ENCODE data around the gene CYTH1. TPM values are rescaled to one million over a fixed set of nuclear protein-coding genes. Genes with fewer than 3 reads are reported as not detected.

The CYTH1 gene
- total RNA-seq, 1 experiment from 2014 or later = 9.7 TPM

- no peak overlapping the region for H4K91ac ChIP-seq (ENCODE audit: insufficient read length, low read depth, low read length)
- H2AFZ ChIP-seq (ENCODE audit: low read length) = no peak overlapping the region
- H3K9me3 ChIP-seq (ENCODE audit: control insufficient read depth, low read depth, low read length) = no peaks in the 10 kb centered on the region
- no peak overlapping the region for H3T11ph ChIP-seq (ENCODE audit: low read length)
- no peak overlapping the region for H3K14ac ChIP-seq (ENCODE audit: insufficient read depth, low read length)
- no peak overlapping the region for H3K4me2 ChIP-seq (ENCODE audit: insufficient read depth, insufficient read length, low read length)
- no peak overlapping the region for H2BK12ac ChIP-seq (ENCODE audit: insufficient read length, low read depth, low read length)
- no peaks in the 10 kb centered on the region for H3K79me1 ChIP-seq (ENCODE audit: insufficient read depth, low read depth, low read length, poor library complexity, severe bottlenecking)
- H3K4me3 Mint-ChIP-seq = no peak overlapping the region
- H3K27ac Mint-ChIP-seq = peak overlapping the region; percentile 50 to 74 (median 52); a peak in 5 of 7 replicates
- TF ChIP-seq, protein P1, sequence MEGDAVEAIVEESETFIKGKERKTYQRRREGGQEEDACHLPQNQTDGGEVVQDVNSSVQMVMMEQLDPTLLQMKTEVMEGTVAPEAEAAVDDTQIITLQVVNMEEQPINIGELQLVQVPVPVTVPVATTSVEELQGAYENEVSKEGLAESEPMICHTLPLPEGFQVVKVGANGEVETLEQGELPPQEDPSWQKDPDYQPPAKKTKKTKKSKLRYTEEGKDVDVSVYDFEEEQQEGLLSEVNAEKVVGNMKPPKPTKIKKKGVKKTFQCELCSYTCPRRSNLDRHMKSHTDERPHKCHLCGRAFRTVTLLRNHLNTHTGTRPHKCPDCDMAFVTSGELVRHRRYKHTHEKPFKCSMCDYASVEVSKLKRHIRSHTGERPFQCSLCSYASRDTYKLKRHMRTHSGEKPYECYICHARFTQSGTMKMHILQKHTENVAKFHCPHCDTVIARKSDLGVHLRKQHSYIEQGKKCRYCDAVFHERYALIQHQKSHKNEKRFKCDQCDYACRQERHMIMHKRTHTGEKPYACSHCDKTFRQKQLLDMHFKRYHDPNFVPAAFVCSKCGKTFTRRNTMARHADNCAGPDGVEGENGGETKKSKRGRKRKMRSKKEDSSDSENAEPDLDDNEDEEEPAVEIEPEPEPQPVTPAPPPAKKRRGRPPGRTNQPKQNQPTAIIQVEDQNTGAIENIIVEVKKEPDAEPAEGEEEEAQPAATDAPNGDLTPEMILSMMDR (conservative IDR thresholded peaks at IDR 0.05) = no peak
- no peak overlapping the region for H2BK20ac ChIP-seq (ENCODE audit: low read depth, low read length, poor library complexity, severe bottlenecking)
- H3K4me1 ChIP-seq (ENCODE audit: insufficient read depth, low read length) = no peaks in the 10 kb centered on the region; the same call in 1 of the 2 replicates
- H3K9ac ChIP-seq (ENCODE audit: extremely low read depth, insufficient read length, low read length) = no peak overlapping the region
- no peak overlapping the region for H3K56ac ChIP-seq (ENCODE audit: insufficient read length, low read depth, low read length)
- H2BK5ac ChIP-seq (ENCODE audit: insufficient read length, low read length) = no peak overlapping the region
- WGBS (ENCODE audit: extremely low coverage, insufficient read length, low lambda C conversion rate) = no CpG with 5 or more reads among the region's 14 CpGs
- DNase-seq = no peak
- no peak overlapping the region for H4K8ac ChIP-seq (replicated peaks; ENCODE audit: insufficient read length, low read depth, low read length)
- no peak overlapping the region for H3K18ac ChIP-seq (ENCODE audit: insufficient read length, low read depth, low read length)
- H3K9me3 Mint-ChIP-seq = no peaks in the 10 kb centered on the region
- H3K23me2 ChIP-seq (ENCODE audit: insufficient read length, low read depth, low read length, poor library complexity, severe bottlenecking) = no peaks in the 10 kb centered on the region
- H3K4me1 Mint-ChIP-seq = peaks cover 24 to 25% of the 10 kb centered on the region in 2 experiments
- no peaks in the 10 kb centered on the region for H4K20me1 ChIP-seq (ENCODE audit: control insufficient read depth, insufficient read depth, insufficient read length)
- no peaks in the 10 kb centered on the region for H3K27me3 Mint-ChIP-seq (ENCODE audit: low read depth)
- H2BK120ac ChIP-seq (ENCODE audit: low read depth, low read length, poor library complexity, severe bottlenecking) = no peak overlapping the region
- no peak overlapping the region for H2AK5ac ChIP-seq (ENCODE audit: insufficient read length, low read length)
- no peak overlapping the region for H3K23ac ChIP-seq (ENCODE audit: insufficient read length, low read depth, low read length)
- H3K36me3 Mint-ChIP-seq (ENCODE audit: insufficient read depth in 1 of 3, low read depth in 3 of 3) = peaks cover 3 to 48% (median 28%) of the 10 kb centered on the region in 3 experiments; a peak in 6 of 7 replicates
- no peak overlapping the region for H4K5ac ChIP-seq (ENCODE audit: insufficient read length, low read depth, low read length)
- no peaks in the 10 kb centered on the region for H3K27me3 ChIP-seq (ENCODE audit: insufficient read depth, low read length)
- H2BK15ac ChIP-seq (ENCODE audit: low read depth, low read length) = no peak overlapping the region
- no peak overlapping the region for H3K27ac ChIP-seq (ENCODE audit: insufficient read length, low read depth, low read length)
- H3K4ac ChIP-seq (ENCODE audit: low read depth, low read length) = no peak overlapping the region
- H3K79me2 ChIP-seq (ENCODE audit: insufficient read depth, low read length) = no peaks in the 10 kb centered on the region; the same call in 1 of the 2 replicates
Observed at GRCh38 chr17:78789663-78790181, 7.6 kb upstream of the CYTH1 start.
